ENCODE results near the gene SH3BP2. TPM values are rescaled to one million over a fixed set of nuclear protein-coding genes. Genes with fewer than 3 reads are reported as not detected.

The SH3BP2 gene
- total and polyA plus RNA-seq, 2 donors from 2014 or later, result 27.3 to 128 TPM

GRCh38 chr4:2869659-2870058 is 76.8 kb downstream of the SH3BP2 start:
- H3K27ac ChIP-seq (ENCODE audit: low read depth in 2 of 2, low read length in 2 of 2), result peak overlapping the region; percentile 81 to 83
- intact Hi-C loops (cut with DNase I), result no loop called here
- H3K9ac ChIP-seq (ENCODE audit: low read length in 3 of 3), result peak overlapping the region in 1 of 3 donors; percentile 68

DNA sequence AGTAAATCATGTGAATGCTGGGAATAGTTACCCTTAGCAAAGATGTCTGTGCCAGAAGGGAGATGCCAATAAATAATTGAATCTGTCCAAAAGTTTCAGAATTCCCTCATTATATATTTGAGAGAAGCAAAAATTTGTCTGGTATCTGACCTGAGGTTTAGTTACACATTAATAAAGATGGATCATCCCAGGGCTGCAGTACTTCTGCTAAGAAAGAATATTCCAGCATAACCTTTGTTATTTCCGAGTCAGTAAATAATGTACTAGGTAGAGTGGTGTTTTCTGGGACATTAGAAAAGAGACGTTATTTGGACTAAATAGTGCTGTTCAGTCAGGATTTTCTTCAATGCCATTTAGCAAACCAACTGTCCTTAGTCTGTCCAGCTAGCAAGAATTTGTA is 77.2 kb downstream of the SH3BP2 start:
- intact Hi-C loops (cut with DNase I), result no loop called here
- H3K9me3 ChIP-seq (ENCODE audit: control insufficient read depth in 2 of 3, insufficient read depth in 1 of 3, low read length in 3 of 3), result no peaks in the 10 kb centered on the region
- DNase-seq (no peak), FAIRE-seq (peak; percentile 17)
- H3K4me1 ChIP-seq (ENCODE audit: control insufficient read depth in 2 of 3, insufficient read depth in 2 of 3, low read depth in 1 of 3, low read length in 3 of 3), result peaks cover 8 to 46% (median 34%) of the 10 kb centered on the region in 3 donors
- peak overlapping the region in 1 of 3 donors; percentile 68 for H3K9ac ChIP-seq (ENCODE audit: low read length in 3 of 3)
- TF ChIP-seq, protein P1, sequence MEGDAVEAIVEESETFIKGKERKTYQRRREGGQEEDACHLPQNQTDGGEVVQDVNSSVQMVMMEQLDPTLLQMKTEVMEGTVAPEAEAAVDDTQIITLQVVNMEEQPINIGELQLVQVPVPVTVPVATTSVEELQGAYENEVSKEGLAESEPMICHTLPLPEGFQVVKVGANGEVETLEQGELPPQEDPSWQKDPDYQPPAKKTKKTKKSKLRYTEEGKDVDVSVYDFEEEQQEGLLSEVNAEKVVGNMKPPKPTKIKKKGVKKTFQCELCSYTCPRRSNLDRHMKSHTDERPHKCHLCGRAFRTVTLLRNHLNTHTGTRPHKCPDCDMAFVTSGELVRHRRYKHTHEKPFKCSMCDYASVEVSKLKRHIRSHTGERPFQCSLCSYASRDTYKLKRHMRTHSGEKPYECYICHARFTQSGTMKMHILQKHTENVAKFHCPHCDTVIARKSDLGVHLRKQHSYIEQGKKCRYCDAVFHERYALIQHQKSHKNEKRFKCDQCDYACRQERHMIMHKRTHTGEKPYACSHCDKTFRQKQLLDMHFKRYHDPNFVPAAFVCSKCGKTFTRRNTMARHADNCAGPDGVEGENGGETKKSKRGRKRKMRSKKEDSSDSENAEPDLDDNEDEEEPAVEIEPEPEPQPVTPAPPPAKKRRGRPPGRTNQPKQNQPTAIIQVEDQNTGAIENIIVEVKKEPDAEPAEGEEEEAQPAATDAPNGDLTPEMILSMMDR (IDR thresholded peaks at IDR 0.05; ENCODE audit: borderline replicate concordance, extremely low read depth, insufficient read depth), result no peak
- H3K36me3 ChIP-seq (ENCODE audit: control insufficient read depth in 2 of 3, insufficient read depth in 3 of 3, low read length in 3 of 3), result no peaks in the 10 kb centered on the region
- peak overlapping the region in 2 of 3 donors; percentile 63 to 71 for H3K4me3 ChIP-seq (ENCODE audit: low read length in 3 of 3)
- peak overlapping the region; percentile 81 to 83 for H3K27ac ChIP-seq (ENCODE audit: low read depth in 2 of 2, low read length in 2 of 2)
- no peaks in the 10 kb centered on the region for H3K27me3 ChIP-seq (ENCODE audit: control insufficient read depth, insufficient read depth, low read length)

More at GRCh38 chr4:2869659-2870058, 76.8 kb downstream of the SH3BP2 start:
- Histone ChIP-seq H3K36me3 (ENCODE audit: control insufficient read depth in 2 of 3, insufficient read depth in 3 of 3, low read length in 3 of 3) (no peaks in the 10 kb centered on the region), H3K27me3 (ENCODE audit: control insufficient read depth, insufficient read depth, low read length) (no peaks in the 10 kb centered on the region), H3K9me3 (ENCODE audit: control insufficient read depth in 2 of 3, insufficient read depth in 1 of 3, low read length in 3 of 3) (no peaks in the 10 kb centered on the region), H3K4me3 (ENCODE audit: low read length in 3 of 3) (peak overlapping the region in 2 of 3 donors; percentile 63 to 71), H3K4me1 (ENCODE audit: control insufficient read depth in 2 of 3, insufficient read depth in 2 of 3, low read depth in 1 of 3, low read length in 3 of 3) (peaks cover 10 to 49% (median 32%) of the 10 kb centered on the region in 3 donors)
- TF ChIP-seq, protein P1 (IDR thresholded peaks at IDR 0.05; ENCODE audit: borderline replicate concordance, extremely low read depth, insufficient read depth), result no peak
- DNase-seq, result no peak
- no peak for FAIRE-seq

DNA sequence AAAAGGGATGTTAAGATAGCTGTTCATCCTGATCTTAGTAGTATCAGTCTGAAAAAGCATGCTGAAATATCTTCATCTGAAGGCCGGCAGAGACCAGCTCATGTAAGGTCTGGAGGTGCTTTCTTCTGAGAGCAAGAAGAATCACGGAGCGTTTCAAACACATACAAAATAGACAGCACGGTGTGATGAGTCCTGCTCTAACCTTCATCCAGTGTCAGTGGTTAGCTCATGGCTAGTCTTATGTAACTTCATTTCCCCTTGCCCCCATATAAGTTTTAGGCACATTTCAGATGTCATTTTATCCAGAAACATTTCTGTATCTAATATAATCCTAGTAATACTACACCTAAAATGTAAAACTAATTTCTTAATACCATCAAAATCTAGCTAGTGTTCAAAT is 78.6 kb downstream of the SH3BP2 start:
- Histone ChIP-seq H3K9me3 (ENCODE audit: control insufficient read depth in 2 of 3, insufficient read depth in 1 of 3, low read length in 3 of 3) (no peaks in the 10 kb centered on the region), H3K27ac (ENCODE audit: low read depth in 2 of 2, low read length in 2 of 2) (no peak overlapping the region), H3K4me3 (ENCODE audit: low read length in 3 of 3) (no peak overlapping the region), H3K9ac (ENCODE audit: low read length in 3 of 3) (no peak overlapping the region), H3K4me1 (ENCODE audit: control insufficient read depth in 2 of 3, insufficient read depth in 2 of 3, low read depth in 1 of 3, low read length in 3 of 3) (peaks cover 4 to 41% (median 35%) of the 10 kb centered on the region in 3 donors), H3K27me3 (ENCODE audit: control insufficient read depth, insufficient read depth, low read length) (no peaks in the 10 kb centered on the region), H3K36me3 (ENCODE audit: control insufficient read depth in 2 of 3, insufficient read depth in 3 of 3, low read length in 3 of 3) (peaks cover 0 to 4% (median 3%) of the 10 kb centered on the region in 3 donors)
- intact Hi-C loops (cut with DNase I), result no loop called here
- DNase-seq (no peak), FAIRE-seq (no peak)
- TF ChIP-seq, protein P1 (IDR thresholded peaks at IDR 0.05; ENCODE audit: borderline replicate concordance, extremely low read depth, insufficient read depth), result no peak

DNA sequence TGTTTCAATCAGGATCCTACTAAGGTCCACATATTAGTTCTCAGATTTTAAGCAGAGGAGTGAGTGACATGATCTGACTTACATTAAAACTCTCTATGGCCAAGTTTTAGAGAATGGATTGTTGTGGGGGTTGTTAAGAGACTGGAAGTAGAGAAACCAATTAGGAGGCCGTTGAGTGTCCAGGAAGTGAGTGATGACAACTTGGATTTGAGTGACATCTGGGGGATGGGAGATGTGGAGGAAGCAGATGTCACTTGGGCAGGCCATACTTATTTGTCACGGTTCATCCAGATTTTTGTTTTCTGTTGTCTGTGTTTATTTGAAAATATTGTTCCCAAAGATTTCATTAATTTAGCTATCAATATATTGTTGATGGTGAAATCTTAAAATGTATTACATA is 79.0 kb downstream of the SH3BP2 start:
- H3K9me3 ChIP-seq (ENCODE audit: control insufficient read depth in 2 of 3, insufficient read depth in 1 of 3, low read length in 3 of 3), result no peaks in the 10 kb centered on the region
- TF ChIP-seq, protein P1 (IDR thresholded peaks at IDR 0.05; ENCODE audit: borderline replicate concordance, extremely low read depth, insufficient read depth), result no peak
- H3K9ac ChIP-seq (ENCODE audit: low read length in 3 of 3), result no peak overlapping the region
- H3K27me3 ChIP-seq (ENCODE audit: control insufficient read depth, insufficient read depth, low read length), result no peaks in the 10 kb centered on the region
- FAIRE-seq (no peak), DNase-seq (no peak)
- H3K4me3 ChIP-seq (ENCODE audit: low read length in 3 of 3), result no peak overlapping the region
- intact Hi-C loops (cut with DNase I), result no loop called here
- peaks cover 0 to 4% (median 3%) of the 10 kb centered on the region in 3 donors for H3K36me3 ChIP-seq (ENCODE audit: control insufficient read depth in 2 of 3, insufficient read depth in 3 of 3, low read length in 3 of 3)
- no peak overlapping the region for H3K27ac ChIP-seq (ENCODE audit: low read depth in 2 of 2, low read length in 2 of 2)
- H3K4me1 ChIP-seq (ENCODE audit: control insufficient read depth in 2 of 3, insufficient read depth in 2 of 3, low read depth in 1 of 3, low read length in 3 of 3), result peaks cover 4 to 36% (median 31%) of the 10 kb centered on the region in 3 donors

All from kidney (tissue), 14 donors.